ENCODE data around the gene HIVEP3.

Gene HIVEP3

DNA sequence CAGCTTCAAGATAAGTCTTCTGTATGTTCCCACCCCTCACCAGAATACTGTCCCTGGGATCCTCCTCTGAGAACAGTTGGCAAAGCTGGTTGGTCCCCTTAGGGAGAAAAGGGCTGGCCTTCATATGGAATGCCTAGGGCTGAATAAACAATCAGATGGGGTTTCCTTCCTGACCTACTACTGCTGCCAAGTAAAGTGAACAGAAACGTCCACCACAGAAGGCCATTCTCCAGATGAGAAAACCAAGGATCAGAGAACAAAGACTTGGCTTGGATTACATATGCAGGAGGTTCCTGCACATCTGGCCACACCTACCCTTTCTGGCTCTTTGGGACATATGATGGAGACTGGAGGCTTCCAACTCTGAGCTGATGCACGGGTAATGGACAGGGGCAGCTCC lies 194.5 kb downstream of the HIVEP3 start:
- intact Hi-C loops (cut with DNase I; ENCODE audit: low total_unique reads) = no loop called here
- no peaks in the 10 kb centered on the region for H3K36me3 ChIP-seq
- no peak overlapping the region for H3K4me3 ChIP-seq
- no peaks in the 10 kb centered on the region for H3K27me3 ChIP-seq
- peaks cover 0 to 11% (median 0%) of the 10 kb centered on the region in 4 donors for H3K4me1 ChIP-seq
- DNase-seq = no peak
- H3K27ac ChIP-seq = no peak overlapping the region
- no peaks in the 10 kb centered on the region for H3K9me3 ChIP-seq
- TF ChIP-seq, protein P1, sequence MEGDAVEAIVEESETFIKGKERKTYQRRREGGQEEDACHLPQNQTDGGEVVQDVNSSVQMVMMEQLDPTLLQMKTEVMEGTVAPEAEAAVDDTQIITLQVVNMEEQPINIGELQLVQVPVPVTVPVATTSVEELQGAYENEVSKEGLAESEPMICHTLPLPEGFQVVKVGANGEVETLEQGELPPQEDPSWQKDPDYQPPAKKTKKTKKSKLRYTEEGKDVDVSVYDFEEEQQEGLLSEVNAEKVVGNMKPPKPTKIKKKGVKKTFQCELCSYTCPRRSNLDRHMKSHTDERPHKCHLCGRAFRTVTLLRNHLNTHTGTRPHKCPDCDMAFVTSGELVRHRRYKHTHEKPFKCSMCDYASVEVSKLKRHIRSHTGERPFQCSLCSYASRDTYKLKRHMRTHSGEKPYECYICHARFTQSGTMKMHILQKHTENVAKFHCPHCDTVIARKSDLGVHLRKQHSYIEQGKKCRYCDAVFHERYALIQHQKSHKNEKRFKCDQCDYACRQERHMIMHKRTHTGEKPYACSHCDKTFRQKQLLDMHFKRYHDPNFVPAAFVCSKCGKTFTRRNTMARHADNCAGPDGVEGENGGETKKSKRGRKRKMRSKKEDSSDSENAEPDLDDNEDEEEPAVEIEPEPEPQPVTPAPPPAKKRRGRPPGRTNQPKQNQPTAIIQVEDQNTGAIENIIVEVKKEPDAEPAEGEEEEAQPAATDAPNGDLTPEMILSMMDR (IDR thresholded peaks at IDR 0.05) = no peak

DNA sequence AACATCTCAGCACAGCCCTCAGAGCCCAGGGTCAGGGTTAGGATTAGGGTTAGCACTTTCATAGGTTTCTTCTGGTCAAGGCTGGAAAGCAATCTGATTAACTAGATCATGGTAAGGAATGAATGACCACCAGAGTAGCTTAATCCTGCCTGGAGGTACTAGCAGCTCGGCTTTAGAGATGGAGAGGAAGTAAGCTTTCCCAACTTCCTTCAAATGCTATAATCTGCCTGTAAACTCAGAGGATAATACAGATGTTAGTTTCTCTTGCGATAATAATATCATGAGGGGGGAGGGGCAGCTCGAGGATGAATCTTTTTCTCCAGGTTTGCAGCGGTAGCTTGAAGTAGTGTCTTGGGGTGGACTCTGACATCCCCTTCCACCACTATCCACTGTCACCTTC lies 194.9 kb downstream of the HIVEP3 start:
- no peak overlapping the region for H3K27ac ChIP-seq

DNA sequence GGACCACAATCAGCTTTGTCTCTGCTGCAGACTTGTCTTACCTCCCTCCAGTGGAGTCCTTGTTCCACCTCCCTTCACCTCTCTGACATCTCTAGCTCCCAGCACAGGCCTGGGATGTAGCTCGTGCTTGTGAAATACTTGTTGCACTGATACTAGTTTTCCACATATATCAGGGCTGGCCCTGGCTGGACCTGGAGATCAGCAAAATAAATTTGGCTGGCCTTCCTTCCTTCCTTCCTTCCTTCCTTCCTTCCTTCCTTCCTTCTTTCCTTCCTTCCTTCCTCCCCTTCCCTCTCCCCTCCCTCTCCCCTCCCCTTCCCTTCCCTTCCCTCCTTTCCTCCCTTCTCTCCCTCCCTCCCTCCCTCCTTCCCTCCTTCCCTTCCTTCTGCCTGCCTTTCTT lies 196.5 kb downstream of the HIVEP3 start:
- intact Hi-C loops (cut with DNase I; ENCODE audit: low total_unique reads) = no loop called here
- no peak for DNase-seq
- Histone ChIP-seq H3K9me3 (no peaks in the 10 kb centered on the region), H3K27me3 (no peaks in the 10 kb centered on the region), H3K36me3 (no peaks in the 10 kb centered on the region), H3K4me3 (no peak overlapping the region), H3K4me1 (no peaks in the 10 kb centered on the region), H3K27ac (no peak overlapping the region)
- TF ChIP-seq, protein P1 (IDR thresholded peaks at IDR 0.05) = no peak

More for the DNA sequence above, 194.9 kb downstream of the HIVEP3 start:
- peaks cover 0 to 6% (median 0%) of the 10 kb centered on the region in 4 donors for H3K4me1 ChIP-seq
- H3K27me3 ChIP-seq = no peaks in the 10 kb centered on the region
- DNase-seq = no peak
- no peak overlapping the region for H3K4me3 ChIP-seq
- intact Hi-C loops (cut with DNase I; ENCODE audit: low total_unique reads) = no loop called here
- H3K36me3 ChIP-seq = no peaks in the 10 kb centered on the region
- TF ChIP-seq, protein P1 (IDR thresholded peaks at IDR 0.05) = no peak
- no peaks in the 10 kb centered on the region for H3K9me3 ChIP-seq

DNA sequence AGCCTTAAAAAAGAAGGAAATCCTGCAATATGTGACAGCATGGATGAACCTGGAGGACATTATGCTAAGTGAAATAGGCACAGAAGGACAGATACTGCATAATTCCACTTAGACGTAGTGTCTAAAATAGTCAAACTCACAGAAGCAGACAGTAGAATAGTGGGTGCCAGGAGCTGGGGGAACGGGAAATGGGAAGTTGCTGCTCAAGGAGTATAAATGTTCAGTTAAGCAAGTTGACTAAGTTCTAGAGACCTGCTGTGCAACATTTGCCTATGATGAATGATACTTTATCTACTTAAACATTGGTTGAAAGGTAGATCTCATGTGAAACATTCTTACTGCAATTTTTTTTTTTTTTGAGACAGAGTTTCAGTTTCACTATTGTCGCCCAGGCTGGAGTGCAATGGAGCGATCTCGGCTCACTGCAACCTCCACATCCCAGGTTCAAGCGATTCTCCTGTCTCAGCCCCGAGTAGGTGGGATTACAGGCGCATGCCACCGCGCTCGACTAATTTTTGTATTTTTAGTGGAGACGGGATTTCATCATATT lies 197.8 kb downstream of the HIVEP3 start:
- no peaks in the 10 kb centered on the region for H3K9me3 ChIP-seq
- no peaks in the 10 kb centered on the region for H3K4me1 ChIP-seq
- no peak for DNase-seq
- H3K27ac ChIP-seq = no peak overlapping the region
- intact Hi-C loops (cut with DNase I; ENCODE audit: low total_unique reads) = no loop called here
- H3K36me3 ChIP-seq = no peaks in the 10 kb centered on the region
- H3K27me3 ChIP-seq = no peaks in the 10 kb centered on the region
- TF ChIP-seq, protein P1 (IDR thresholded peaks at IDR 0.05) = no peak
- H3K4me3 ChIP-seq = no peak overlapping the region

DNA sequence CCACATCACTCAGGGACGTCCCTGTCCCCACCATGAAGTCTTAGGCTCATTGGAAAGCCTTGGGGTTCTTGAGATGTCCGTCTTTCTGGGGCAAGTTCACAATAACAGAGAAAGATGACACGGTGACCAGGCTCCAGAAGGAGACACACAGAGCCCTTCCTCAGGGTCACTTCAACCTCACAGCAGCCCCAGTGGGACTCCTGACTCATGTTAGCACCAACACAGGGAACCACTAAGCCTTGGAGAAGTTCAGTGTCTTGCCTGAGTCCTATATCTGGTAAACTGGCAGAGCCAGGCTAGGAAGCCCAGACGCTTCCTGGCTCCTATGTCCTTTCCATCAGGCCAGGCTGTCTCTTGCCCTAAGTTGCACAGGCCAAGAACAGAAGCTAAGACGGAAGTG lies 199.1 kb downstream of the HIVEP3 start:
- H3K36me3 ChIP-seq = no peaks in the 10 kb centered on the region
- H3K9me3 ChIP-seq = no peaks in the 10 kb centered on the region
- no peak for DNase-seq
- intact Hi-C loops (cut with DNase I; ENCODE audit: low total_unique reads) = no loop called here
- H3K27me3 ChIP-seq = no peaks in the 10 kb centered on the region
- TF ChIP-seq, protein P1 (IDR thresholded peaks at IDR 0.05) = no peak
- H3K27ac ChIP-seq = no peak overlapping the region
- no peaks in the 10 kb centered on the region for H3K4me1 ChIP-seq
- no peak overlapping the region for H3K4me3 ChIP-seq

DNA sequence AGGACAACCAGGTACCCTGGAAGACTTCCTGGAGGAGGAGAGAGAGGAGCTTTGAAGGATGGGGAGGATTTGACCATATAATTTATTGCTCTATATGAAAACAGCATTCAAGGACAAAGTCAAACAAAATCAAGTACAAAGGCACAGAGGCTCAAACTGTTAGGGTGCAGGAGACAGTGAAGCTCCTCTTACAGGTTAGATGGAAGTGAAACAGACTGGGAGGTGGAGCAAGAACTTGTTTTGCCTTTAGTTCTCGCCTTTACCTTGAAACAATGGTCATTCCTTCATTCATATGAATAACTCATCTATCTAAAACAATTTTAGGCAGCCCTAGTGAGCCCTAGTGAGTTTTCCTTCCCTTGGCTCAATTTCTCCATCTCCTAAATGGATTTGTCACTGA lies 199.6 kb downstream of the HIVEP3 start:
- DNase-seq = no peak
- intact Hi-C loops (cut with DNase I; ENCODE audit: low total_unique reads) = no loop called here
- TF ChIP-seq, protein P1 (IDR thresholded peaks at IDR 0.05) = no peak

More for the DNA sequence above, 199.6 kb downstream of the HIVEP3 start:
- H3K4me3 ChIP-seq = no peak overlapping the region
- H3K4me1 ChIP-seq = peaks cover 0 to 4% (median under 1%) of the 10 kb centered on the region in 4 donors
- no peaks in the 10 kb centered on the region for H3K36me3 ChIP-seq
- H3K27me3 ChIP-seq = no peaks in the 10 kb centered on the region
- H3K9me3 ChIP-seq = no peaks in the 10 kb centered on the region
- no peak overlapping the region for H3K27ac ChIP-seq

Measured in tibial artery (tissue), 4 donors.